ENCODE data around the gene ZNRF1. TPM values are rescaled to one million over a fixed set of nuclear protein-coding genes. Genes with fewer than 3 reads are reported as not detected.

The ZNRF1 gene
- total and polyA plus RNA-seq, 4 donors = 7.9 to 10.9 (median 9.2) TPM

DNA sequence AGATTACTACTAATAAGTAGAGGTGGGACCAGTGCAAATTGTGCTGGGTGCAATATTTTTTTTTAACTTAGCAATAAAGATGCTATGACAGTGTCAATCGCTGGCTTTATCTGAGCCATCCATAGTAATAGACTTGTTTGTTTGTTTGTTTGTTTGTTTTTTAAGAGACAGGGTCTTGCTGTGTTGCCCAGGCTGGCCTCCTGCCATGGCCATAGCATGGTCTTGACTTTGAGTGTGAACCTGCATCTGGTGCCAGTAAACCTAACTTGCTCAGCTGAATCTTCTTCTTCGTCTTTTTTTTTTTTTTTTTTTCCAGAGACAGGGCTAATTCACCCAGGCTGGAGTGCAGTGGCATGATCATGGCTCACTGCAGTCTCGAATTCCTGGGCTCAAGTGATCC, 46.6 kb downstream of the ZNRF1 start:
- Histone ChIP-seq H3K27ac (ENCODE audit: low read depth in 1 of 2, low read length in 2 of 2) (no peak overlapping the region), H3K27me3 (ENCODE audit: control insufficient read depth in 4 of 4, insufficient read depth in 4 of 4, low read length in 3 of 4) (no peaks in the 10 kb centered on the region), H3K4me1 (ENCODE audit: control insufficient read depth in 4 of 4, insufficient read depth in 4 of 4, low read length in 3 of 4) (peaks cover 4 to 16% (median 5%) of the 10 kb centered on the region in 4 donors), H3K9me3 (ENCODE audit: control insufficient read depth in 4 of 4, low read length in 3 of 4) (no peaks in the 10 kb centered on the region), H3K4me3 (ENCODE audit: low read depth in 1 of 3, low read length in 3 of 3) (no peak overlapping the region), H3K9ac (ENCODE audit: low read depth in 1 of 2, low read length in 2 of 2) (no peak overlapping the region), H3K36me3 (ENCODE audit: control insufficient read depth in 4 of 4, insufficient read depth in 3 of 4, low read depth in 1 of 4, low read length in 3 of 4) (no peaks in the 10 kb centered on the region)
- 93% methylated on average over 3 of the region's 3 CpGs for whole genome bisulfite sequencing
- DNase-seq (ENCODE audit: low spot score) = no peak
- TF ChIP-seq RXRA (IDR thresholded peaks at IDR 0.05) (no peak), FOXA1 (IDR thresholded peaks at IDR 0.05) (no peak), RAD21 (IDR thresholded peaks at IDR 0.05) (no peak), HNF4A (conservative IDR thresholded peaks at IDR 0.05) (no peak), GABPA (IDR thresholded peaks at IDR 0.05 in 1 of 2, conservative IDR thresholded peaks at IDR 0.05 in 1 of 2) (no peak), TAF1 (conservative IDR thresholded peaks at IDR 0.05) (no peak), HNF4G (IDR thresholded peaks at IDR 0.05) (no peak), JUND (IDR thresholded peaks at IDR 0.05) (no peak), YY1 (IDR thresholded peaks at IDR 0.05) (no peak), EGR1 (IDR thresholded peaks at IDR 0.05; ENCODE audit: low read depth in 2 of 2) (no peak)
- TF ChIP-seq, protein P1, sequence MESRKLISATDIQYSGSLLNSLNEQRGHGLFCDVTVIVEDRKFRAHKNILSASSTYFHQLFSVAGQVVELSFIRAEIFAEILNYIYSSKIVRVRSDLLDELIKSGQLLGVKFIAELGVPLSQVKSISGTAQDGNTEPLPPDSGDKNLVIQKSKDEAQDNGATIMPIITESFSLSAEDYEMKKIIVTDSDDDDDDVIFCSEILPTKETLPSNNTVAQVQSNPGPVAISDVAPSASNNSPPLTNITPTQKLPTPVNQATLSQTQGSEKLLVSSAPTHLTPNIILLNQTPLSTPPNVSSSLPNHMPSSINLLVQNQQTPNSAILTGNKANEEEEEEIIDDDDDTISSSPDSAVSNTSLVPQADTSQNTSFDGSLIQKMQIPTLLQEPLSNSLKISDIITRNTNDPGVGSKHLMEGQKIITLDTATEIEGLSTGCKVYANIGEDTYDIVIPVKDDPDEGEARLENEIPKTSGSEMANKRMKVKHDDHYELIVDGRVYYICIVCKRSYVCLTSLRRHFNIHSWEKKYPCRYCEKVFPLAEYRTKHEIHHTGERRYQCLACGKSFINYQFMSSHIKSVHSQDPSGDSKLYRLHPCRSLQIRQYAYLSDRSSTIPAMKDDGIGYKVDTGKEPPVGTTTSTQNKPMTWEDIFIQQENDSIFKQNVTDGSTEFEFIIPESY (IDR thresholded peaks at IDR 0.05) = no peak
- TF ChIP-seq, protein P2, sequence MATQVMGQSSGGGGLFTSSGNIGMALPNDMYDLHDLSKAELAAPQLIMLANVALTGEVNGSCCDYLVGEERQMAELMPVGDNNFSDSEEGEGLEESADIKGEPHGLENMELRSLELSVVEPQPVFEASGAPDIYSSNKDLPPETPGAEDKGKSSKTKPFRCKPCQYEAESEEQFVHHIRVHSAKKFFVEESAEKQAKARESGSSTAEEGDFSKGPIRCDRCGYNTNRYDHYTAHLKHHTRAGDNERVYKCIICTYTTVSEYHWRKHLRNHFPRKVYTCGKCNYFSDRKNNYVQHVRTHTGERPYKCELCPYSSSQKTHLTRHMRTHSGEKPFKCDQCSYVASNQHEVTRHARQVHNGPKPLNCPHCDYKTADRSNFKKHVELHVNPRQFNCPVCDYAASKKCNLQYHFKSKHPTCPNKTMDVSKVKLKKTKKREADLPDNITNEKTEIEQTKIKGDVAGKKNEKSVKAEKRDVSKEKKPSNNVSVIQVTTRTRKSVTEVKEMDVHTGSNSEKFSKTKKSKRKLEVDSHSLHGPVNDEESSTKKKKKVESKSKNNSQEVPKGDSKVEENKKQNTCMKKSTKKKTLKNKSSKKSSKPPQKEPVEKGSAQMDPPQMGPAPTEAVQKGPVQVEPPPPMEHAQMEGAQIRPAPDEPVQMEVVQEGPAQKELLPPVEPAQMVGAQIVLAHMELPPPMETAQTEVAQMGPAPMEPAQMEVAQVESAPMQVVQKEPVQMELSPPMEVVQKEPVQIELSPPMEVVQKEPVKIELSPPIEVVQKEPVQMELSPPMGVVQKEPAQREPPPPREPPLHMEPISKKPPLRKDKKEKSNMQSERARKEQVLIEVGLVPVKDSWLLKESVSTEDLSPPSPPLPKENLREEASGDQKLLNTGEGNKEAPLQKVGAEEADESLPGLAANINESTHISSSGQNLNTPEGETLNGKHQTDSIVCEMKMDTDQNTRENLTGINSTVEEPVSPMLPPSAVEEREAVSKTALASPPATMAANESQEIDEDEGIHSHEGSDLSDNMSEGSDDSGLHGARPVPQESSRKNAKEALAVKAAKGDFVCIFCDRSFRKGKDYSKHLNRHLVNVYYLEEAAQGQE (IDR thresholded peaks at IDR 0.05) = no peak

DNA sequence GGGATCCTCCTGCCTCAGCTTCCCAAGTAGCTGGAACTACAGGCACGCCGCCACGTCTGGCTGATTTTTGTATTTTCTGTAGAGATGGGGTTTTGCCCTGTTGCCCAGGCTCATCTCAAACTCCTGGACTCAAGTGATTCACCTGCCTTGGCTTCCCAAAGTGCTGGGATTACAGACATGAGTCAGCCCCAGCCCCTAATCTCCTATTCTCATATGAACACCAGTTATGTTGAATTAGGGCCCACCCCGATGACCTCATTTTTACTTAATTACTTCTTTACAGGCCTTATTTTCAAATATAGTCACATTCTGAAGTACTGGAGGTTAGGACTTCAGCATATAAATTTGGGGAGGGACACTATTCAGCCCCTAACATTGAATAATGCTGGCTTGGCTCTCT, 49.2 kb downstream of the ZNRF1 start:
- TF ChIP-seq HNF4A (conservative IDR thresholded peaks at IDR 0.05) = no peak
- TF ChIP-seq EGR1 (IDR thresholded peaks at IDR 0.05; ENCODE audit: low read depth in 2 of 2) = no peak
- no peak for TF ChIP-seq HNF4G (IDR thresholded peaks at IDR 0.05)
- no peak for TF ChIP-seq TAF1 (conservative IDR thresholded peaks at IDR 0.05)
- TF ChIP-seq, protein P3, sequence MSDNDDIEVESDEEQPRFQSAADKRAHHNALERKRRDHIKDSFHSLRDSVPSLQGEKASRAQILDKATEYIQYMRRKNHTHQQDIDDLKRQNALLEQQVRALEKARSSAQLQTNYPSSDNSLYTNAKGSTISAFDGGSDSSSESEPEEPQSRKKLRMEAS (IDR thresholded peaks at IDR 0.05) = no peak
- TF ChIP-seq, protein P2 (IDR thresholded peaks at IDR 0.05) = no peak
- TF ChIP-seq SP1 (IDR thresholded peaks at IDR 0.05) = no peak
- Histone ChIP-seq H3K4me1 (ENCODE audit: control insufficient read depth in 4 of 4, insufficient read depth in 4 of 4, low read length in 3 of 4) (peaks cover 3 to 12% (median 4%) of the 10 kb centered on the region in 4 donors), H3K9ac (ENCODE audit: low read depth in 1 of 2, low read length in 2 of 2) (no peak overlapping the region), H3K4me3 (ENCODE audit: low read depth in 1 of 3, low read length in 3 of 3) (no peak overlapping the region), H3K27me3 (ENCODE audit: control insufficient read depth in 4 of 4, insufficient read depth in 4 of 4, low read length in 3 of 4) (no peaks in the 10 kb centered on the region), H3K36me3 (ENCODE audit: control insufficient read depth in 4 of 4, insufficient read depth in 3 of 4, low read depth in 1 of 4, low read length in 3 of 4) (no peaks in the 10 kb centered on the region), H3K9me3 (ENCODE audit: control insufficient read depth in 4 of 4, low read length in 3 of 4) (no peaks in the 10 kb centered on the region), H3K27ac (ENCODE audit: low read depth in 1 of 2, low read length in 2 of 2) (no peak overlapping the region)
- WGBS = 100% methylated on average over 4 of the region's 4 CpGs
- no peak for DNase-seq (ENCODE audit: low spot score)
